Right lobe of liver (tissue), 4 donors: ENCODE results near the gene RELN.

Experiments used
- CTCF ChIP-seq, 4 donors: fragments of 200-600 bp in 3 of 4; fragments of 450-650 bp in 1 of 4; IDR thresholded peaks; one replicate each; pipeline versions ENCODE4 v1.5.1 to v1.8.0; 2016 to 2022; ENCODE audit warnings: antibody characterized with exemption in 4 of 4, mild to moderate bottlenecking in 2 of 4
- POLR2A ChIP-seq: fragments of 450-650 bp; IDR thresholded peaks from one replicate; pipeline ENCODE4 v1.6.1; 2017; ENCODE audit warnings: antibody characterized with exemption, mild to moderate bottlenecking
- donor health status: DM: no; HTN: no; CAD: no.
- donor health status: DM: no; HTN: no; CAD: no.
- donor health status: DM: no; HTN: yes; CAD: no.

- TF ChIP-seq CTCF (IDR thresholded peaks at IDR 0.05), result no peak
- TF ChIP-seq POLR2A, result no peak
Observed at GRCh38 chr7:104017001-104017400, 27.5 kb upstream of the RELN start.
